HG03095 (cell line): ENCODE measurements around the gene MORN1.

ENCODE experiments used
- ATAC-seq: cut with Tn5 transposase; IDR thresholded peaks from one replicate; pipeline ENCODE4 v1.9.1; 2021; ENCODE audit warnings: moderate library complexity; ENCODE audit not compliant: unreplicated experiment

Gene MORN1

GRCh38 chr1:2353551-2354438, 37.6 kb downstream of the MORN1 start:
- ATAC-seq = no peak

GRCh38 chr1:2352897-2353550, 38.3 kb downstream of the MORN1 start:
- ATAC-seq = no peak

GRCh38 chr1:2352341-2352896, 38.9 kb downstream of the MORN1 start:
- ATAC-seq = no peak

- ATAC-seq = no peak
These were observed 39.6 kb downstream of the MORN1 start for GRCh38 chr1:2351723-2352122.

- no peak for ATAC-seq
These were observed 40.3 kb downstream of the MORN1 start for GRCh38 chr1:2350911-2351655.

- ATAC-seq = no peak
These were observed 40.9 kb downstream of the MORN1 start for GRCh38 chr1:2350501-2350900.

GRCh38 chr1:2349806-2350205, 41.5 kb downstream of the MORN1 start:
- ATAC-seq = no peak

- ATAC-seq = no peak
These were observed 42.7 kb downstream of the MORN1 start for GRCh38 chr1:2348346-2349325.

GRCh38 chr1:2347896-2348295, 43.5 kb downstream of the MORN1 start:
- no peak for ATAC-seq

GRCh38 chr1:2347409-2347785, 44.0 kb downstream of the MORN1 start:
- ATAC-seq = no peak

GRCh38 chr1:2346691-2347408, 44.5 kb downstream of the MORN1 start:
- no peak for ATAC-seq

- no peak for ATAC-seq
These were observed 45.9 kb downstream of the MORN1 start for GRCh38 chr1:2345297-2346075.

GRCh38 chr1:2344744-2345296, 46.5 kb downstream of the MORN1 start:
- no peak for ATAC-seq

- no peak for ATAC-seq
These were observed 47.2 kb downstream of the MORN1 start for GRCh38 chr1:2344121-2344681.

- no peak for ATAC-seq
These were observed 48.1 kb downstream of the MORN1 start for GRCh38 chr1:2343023-2343935.

- no peak for ATAC-seq
These were observed 48.9 kb downstream of the MORN1 start for GRCh38 chr1:2342384-2343022.
